GM06990 (cell line): ENCODE measurements around the gene EIF3B.

ENCODE experiments used
- DNase-seq: peaks from one replicate; pipeline ENCODE4 v3.0.0-alpha.2; 2011; ENCODE audit not compliant: insufficient read length; ENCODE audit errors: extremely low read depth
- H3K27me3 ChIP-seq: replicated peaks from 2 replicates; pipeline ENCODE4 v1.6.0; 2011; ENCODE audit warnings: low read length; ENCODE audit not compliant: control insufficient read depth, insufficient read depth
- H3K36me3 ChIP-seq: 2 replicates; pipeline ENCODE4 v1.5.1; 2011; ENCODE audit warnings: low read length; ENCODE audit not compliant: control insufficient read depth, insufficient read depth
- H3K4me3 ChIP-seq: replicated peaks from 2 replicates; pipeline ENCODE4 v1.5.1; 2011; ENCODE audit warnings: low read depth, mild to moderate bottlenecking, control low read depth, low read length
- TF ChIP-seq, protein P1 (sequence below): IDR thresholded peaks from 2 replicates; pipeline ENCODE4 v1.5.1; 2011; ENCODE audit warnings: low read length, control low read depth, mild to moderate bottlenecking, inconsistent platforms; ENCODE audit not compliant: insufficient read depth, poor library complexity, severe bottlenecking

The EIF3B gene

DNA sequence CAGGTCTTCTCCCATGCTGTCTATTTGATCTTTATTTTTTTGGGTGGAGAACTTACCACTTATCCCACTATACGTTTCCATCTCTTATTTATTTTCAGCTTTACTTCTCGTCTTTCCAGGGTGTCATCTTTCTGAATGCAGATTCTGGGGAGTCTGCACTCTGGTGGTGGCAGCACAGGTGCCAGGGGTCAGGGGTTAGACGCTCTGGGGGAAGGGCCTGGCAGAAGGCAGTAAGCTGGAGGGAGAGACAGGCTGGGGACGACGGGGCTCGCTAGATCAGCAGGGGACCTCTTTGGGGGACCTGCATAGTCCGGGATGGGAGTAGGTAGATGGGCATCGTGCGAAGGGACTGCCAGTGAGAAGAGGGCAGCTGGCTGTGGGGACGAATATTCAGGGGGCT is 71.1 kb downstream of the EIF3B start:
- Histone ChIP-seq H3K36me3 (no peaks in the 10 kb centered on the region; the same call in 1 of the 2 replicates), H3K27me3 (no peaks in the 10 kb centered on the region), H3K4me3 (no peak overlapping the region)
- TF ChIP-seq, protein P1, sequence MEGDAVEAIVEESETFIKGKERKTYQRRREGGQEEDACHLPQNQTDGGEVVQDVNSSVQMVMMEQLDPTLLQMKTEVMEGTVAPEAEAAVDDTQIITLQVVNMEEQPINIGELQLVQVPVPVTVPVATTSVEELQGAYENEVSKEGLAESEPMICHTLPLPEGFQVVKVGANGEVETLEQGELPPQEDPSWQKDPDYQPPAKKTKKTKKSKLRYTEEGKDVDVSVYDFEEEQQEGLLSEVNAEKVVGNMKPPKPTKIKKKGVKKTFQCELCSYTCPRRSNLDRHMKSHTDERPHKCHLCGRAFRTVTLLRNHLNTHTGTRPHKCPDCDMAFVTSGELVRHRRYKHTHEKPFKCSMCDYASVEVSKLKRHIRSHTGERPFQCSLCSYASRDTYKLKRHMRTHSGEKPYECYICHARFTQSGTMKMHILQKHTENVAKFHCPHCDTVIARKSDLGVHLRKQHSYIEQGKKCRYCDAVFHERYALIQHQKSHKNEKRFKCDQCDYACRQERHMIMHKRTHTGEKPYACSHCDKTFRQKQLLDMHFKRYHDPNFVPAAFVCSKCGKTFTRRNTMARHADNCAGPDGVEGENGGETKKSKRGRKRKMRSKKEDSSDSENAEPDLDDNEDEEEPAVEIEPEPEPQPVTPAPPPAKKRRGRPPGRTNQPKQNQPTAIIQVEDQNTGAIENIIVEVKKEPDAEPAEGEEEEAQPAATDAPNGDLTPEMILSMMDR, result no peak
- no peak for DNase-seq
